GM19238 (cell line): ENCODE measurements around the gene CDK15.

ENCODE experiments used
- DNase-seq: peaks from one replicate; pipeline ENCODE4 v3.0.0; 2011; ENCODE audit warnings: low spot score; ENCODE audit not compliant: insufficient read length

CDK15 gene

GRCh38 chr2:201937343-201937742, 131.0 kb downstream of the CDK15 start:
- no peak for DNase-seq

- no peak for DNase-seq
Observed at GRCh38 chr2:201938156-201938775, 131.9 kb downstream of the CDK15 start.

- DNase-seq, result no peak
Observed at GRCh38 chr2:201938781-201939180, 132.4 kb downstream of the CDK15 start.

- no peak for DNase-seq
Observed at GRCh38 chr2:201939453-201939941, 133.2 kb downstream of the CDK15 start.

- DNase-seq, result no peak
Observed at GRCh38 chr2:201942531-201942930, 136.2 kb downstream of the CDK15 start.
